ENCODE data around the gene KIFAP3. TPM values are rescaled to one million over a fixed set of nuclear protein-coding genes. Genes with fewer than 3 reads are reported as not detected.
"Not testable (repeated sequence)": the region's sequence is repeated elsewhere in the genome, so short reads cannot be mapped to it uniquely, and the experiment has no call there.

The KIFAP3 gene
- polyA plus RNA-seq, 3 donors from 2014 or later, result 19.2 to 29.8 (median 28.9) TPM

DNA sequence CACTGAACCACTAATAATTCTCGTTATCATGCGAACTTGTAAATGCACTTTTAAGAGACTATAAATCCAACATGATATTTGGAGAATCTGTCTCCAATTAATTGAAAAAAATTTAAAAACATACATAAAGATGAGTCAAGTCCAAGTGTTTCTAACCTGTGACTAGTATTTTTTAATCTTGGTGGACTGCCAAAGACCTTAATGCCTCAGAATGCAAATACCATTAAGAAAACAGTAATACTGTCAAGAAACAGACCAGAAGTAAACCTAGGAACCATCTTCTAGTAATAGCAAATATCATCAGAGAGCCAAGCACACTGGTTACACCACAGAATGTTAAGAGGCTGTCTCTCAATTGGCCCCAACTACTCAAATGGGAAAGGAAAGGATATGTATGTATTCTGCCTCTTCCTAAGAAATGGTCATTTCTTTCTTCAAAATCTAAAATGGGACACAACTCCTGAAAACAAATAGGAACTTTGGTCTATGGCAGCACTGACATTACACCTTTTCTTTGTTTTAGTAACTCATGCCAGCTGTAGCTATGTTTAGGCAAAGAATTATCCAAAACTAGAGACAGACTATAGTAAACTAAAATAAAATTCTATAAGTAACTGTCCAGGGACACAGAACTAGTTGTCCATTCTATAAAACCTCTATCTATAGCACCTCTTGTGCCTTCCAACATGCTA is 196.5 kb downstream of the KIFAP3 start:
- Mint-ChIP-seq H3K4me1 (peaks cover 18 to 59% of the 10 kb centered on the region in 2 donors), H3K27ac (peak overlapping the region in 2 of 6 donors; percentile 25), H3K27me3 (ENCODE audit: low read depth in 3 of 3) (peaks cover 0 to 3% (median 0%) of the 10 kb centered on the region in 3 donors), H3K9me3 (no peaks in the 10 kb centered on the region), H3K36me3 (peaks cover 38 to 39% (median 38%) of the 10 kb centered on the region in 3 donors), H3K4me3 (no peak overlapping the region)
- DNase-seq, result no peak

DNA sequence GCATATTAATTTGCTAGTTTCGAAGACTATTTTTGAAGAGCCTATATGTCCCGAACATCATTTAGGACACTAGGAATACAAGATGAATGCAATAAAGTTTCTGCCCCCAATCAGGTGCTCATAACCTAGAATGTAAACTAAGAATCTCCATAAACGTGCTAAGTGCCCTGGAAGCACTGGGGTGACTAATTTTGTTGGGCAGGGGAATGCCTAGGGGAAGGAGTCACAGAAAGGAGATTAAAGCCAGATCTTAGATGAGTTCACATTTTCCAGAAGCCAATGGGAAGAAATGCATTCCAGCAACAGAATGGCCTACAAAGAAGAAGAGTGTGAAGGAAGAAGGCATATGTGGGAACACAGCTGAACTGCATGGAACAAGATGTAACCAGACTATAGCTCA is 200.3 kb downstream of the KIFAP3 start:
- Mint-ChIP-seq H3K27me3 (ENCODE audit: low read depth in 3 of 3) (peaks cover 0 to 3% (median 0%) of the 10 kb centered on the region in 3 donors), H3K9me3 (no peaks in the 10 kb centered on the region), H3K27ac (peak overlapping the region in 3 of 6 donors; percentile 3 to 58 (median 8)), H3K4me3 (no peak overlapping the region), H3K36me3 (peaks cover 64 to 72% (median 65%) of the 10 kb centered on the region in 3 donors), H3K4me1 (peaks cover 10 to 32% of the 10 kb centered on the region in 2 donors)
- DNase-seq, result no peak

DNA sequence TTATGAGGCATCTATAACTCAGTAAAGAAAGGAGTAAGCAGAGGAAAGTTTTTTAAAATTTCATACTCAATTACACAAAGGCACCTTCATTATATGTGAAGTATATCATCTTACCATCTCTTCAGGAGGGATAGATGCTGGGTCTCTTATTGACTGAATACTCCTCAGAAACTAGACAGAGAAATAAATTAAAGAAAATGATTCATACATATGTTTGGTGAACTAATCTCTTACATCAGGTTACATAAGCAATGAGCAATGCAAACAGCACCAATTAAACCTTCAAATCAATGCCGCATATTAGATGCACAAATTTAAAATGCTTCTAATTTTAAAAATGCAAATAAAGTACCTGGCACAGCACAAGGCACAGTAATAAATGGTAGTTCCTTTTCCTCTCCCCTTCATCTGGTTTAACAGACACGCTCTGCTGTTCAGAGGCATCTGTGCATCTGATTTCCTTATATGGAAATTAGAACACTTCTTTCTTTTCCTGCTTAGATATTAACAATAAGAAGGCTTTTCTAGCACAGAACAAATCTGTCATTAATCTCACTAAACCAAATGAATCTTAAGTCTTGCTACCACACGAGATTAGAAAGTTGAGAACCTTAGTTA is 200.8 kb downstream of the KIFAP3 start:
- Mint-ChIP-seq H3K27me3 (ENCODE audit: low read depth in 3 of 3) (peaks cover 0 to 3% (median 0%) of the 10 kb centered on the region in 3 donors), H3K9me3 (no peaks in the 10 kb centered on the region), H3K4me3 (no peak overlapping the region), H3K27ac (no peak overlapping the region), H3K4me1 (peaks cover 5 to 26% of the 10 kb centered on the region in 2 donors), H3K36me3 (peaks cover 67 to 78% (median 67%) of the 10 kb centered on the region in 3 donors)
- no peak for DNase-seq

DNA sequence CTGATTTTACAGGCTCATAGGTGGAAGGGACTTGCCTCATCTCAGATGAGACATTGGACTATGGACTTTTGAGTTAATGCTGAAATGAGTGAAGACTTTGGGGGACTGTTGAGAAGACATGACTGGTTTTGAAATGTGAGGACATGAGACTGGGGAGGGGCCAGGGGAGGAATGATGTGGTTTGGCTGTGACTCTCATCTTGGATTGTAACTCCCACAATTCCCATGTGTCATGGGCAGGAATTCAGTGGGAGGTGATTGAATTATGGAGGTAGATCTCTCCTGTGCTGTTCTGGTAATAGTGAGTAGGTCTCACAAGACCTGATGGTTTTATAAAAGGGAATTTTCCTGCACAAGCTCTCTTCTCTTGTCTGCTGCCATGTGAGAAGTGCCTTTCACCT is 201.6 kb downstream of the KIFAP3 start:
- Mint-ChIP-seq H3K9me3 (no peaks in the 10 kb centered on the region), H3K36me3 (peaks cover 71 to 86% (median 74%) of the 10 kb centered on the region in 3 donors), H3K27me3 (ENCODE audit: low read depth in 3 of 3) (peaks cover 0 to 2% (median 0%) of the 10 kb centered on the region in 3 donors), H3K4me3 (no peak overlapping the region), H3K27ac (peak overlapping the region in 1 of 6 donors; percentile 46), H3K4me1 (peaks cover 5 to 20% of the 10 kb centered on the region in 2 donors)
- DNase-seq, result no peak

DNA sequence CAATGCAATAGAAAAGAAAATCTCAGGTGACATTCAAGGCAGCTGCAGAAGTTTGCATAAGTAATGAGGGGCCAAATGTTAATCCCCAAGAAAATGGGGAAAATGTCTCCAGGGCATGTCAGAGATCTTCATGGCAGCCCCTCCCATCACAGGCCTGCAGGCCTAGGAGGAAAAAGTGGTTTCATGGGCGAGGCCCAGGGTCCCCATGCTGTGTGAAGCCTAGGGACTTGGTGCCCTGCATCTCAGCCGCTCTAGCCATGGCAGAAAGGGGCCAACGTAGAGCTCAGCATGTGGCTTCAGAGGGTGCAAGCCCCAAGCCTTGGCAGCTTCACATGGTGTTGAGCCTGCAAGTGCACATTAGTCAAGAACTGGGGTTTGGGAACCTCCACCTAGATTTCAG is 202.5 kb downstream of the KIFAP3 start:
- DNase-seq; H3K4me3 Mint-ChIP-seq; H3K9me3 Mint-ChIP-seq; H3K27me3 Mint-ChIP-seq (ENCODE audit: low read depth in 3 of 3); H3K27ac Mint-ChIP-seq: not testable (repeated sequence)
- H3K4me1 Mint-ChIP-seq, result peaks cover 5 to 15% of the 10 kb centered on the region in 2 donors
- peaks cover 67 to 90% (median 71%) of the 10 kb centered on the region in 3 donors for H3K36me3 Mint-ChIP-seq

Other genes starting within 250 kb of the KIFAP3 start
- 10 to 100 TPM in 1 of 3 donors, 1 to 10 TPM in 2; 6.1 to 13.1 (median 6.8) TPM for gene SCYL3, start 180.8 kb downstream of the KIFAP3 start, polyA plus RNA-seq
- gene NTMT2, start 71.3 kb upstream of the KIFAP3 start, polyA plus RNA-seq, result not detected